Measurements from ENCODE around the gene EML4.

EML4 gene

DNA sequence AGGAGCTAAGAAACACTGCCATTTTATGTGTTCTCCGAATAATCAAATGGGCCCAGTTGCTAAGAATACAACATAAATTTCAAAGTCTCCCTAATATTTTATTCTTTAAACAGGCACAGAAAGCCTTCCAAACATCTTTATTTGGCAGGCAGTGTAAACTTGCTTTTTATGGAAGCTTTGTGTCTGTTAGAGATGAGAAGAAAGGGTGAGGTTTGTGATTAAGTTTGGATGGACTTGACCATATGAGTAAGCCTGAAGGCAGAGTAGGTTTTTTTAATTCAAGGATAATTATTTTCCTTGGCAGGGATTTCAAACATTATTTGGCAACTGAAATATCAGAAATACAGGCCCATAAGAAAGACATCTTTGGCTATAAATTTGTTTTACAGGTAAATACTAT, 129.0 kb downstream of the EML4 start:
- TF ChIP-seq, protein P1, sequence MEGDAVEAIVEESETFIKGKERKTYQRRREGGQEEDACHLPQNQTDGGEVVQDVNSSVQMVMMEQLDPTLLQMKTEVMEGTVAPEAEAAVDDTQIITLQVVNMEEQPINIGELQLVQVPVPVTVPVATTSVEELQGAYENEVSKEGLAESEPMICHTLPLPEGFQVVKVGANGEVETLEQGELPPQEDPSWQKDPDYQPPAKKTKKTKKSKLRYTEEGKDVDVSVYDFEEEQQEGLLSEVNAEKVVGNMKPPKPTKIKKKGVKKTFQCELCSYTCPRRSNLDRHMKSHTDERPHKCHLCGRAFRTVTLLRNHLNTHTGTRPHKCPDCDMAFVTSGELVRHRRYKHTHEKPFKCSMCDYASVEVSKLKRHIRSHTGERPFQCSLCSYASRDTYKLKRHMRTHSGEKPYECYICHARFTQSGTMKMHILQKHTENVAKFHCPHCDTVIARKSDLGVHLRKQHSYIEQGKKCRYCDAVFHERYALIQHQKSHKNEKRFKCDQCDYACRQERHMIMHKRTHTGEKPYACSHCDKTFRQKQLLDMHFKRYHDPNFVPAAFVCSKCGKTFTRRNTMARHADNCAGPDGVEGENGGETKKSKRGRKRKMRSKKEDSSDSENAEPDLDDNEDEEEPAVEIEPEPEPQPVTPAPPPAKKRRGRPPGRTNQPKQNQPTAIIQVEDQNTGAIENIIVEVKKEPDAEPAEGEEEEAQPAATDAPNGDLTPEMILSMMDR (IDR thresholded peaks at IDR 0.05) = no peak

DNA sequence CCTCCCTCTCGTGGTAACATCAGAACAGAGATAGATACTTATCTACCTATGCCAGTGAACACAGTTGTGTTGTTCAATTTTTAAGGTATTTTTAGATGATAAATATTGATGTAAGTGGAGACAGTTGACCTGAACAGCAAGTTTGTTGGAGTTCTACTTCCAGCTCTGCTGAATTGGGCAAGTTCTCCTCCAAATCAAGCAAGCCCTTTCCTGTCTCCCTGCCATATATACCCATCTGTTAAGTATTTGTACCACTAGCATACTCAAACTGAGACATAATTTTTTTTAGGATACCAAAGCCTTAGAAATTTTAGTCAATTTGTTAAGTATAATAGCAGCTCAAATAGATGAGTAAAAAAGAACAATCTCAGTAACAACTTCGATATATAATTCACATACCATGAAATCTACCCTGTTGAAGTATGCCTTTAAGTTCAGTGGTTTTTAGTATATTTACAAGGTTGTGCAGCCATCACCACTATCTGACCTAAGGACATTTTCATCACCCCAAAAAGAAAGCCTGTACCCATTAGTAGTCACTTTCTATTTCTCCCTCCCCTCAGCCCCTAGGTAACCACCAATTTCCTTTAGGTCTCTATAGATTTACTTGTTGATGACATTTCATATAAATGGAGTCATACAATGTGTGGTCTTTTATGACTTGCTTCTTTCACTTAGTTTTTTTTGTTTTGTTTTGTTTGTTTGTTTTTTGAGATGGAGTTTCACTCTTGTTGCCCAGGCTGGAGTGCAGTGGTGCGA, 130.0 kb downstream of the EML4 start:
- TF ChIP-seq, protein P1 (IDR thresholded peaks at IDR 0.05) = no peak

DNA sequence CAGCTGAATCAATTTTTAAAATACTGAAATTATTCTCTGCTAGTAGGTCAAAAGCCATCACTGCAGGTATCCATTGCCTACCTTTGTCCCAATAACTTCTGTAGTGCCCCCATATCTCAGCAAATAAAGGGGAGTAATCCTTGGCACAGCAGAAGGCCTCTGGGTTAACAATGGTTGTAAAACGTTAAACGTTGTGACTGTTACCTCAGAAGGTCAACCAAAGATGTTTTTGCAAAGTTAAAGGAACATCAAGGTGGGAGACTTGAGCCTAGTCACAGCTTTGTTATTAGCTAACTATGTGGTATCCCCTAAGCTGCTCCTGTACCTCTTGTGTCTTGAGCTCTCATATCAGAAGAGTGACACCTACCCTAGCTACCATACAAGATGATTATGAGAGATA, 131.4 kb downstream of the EML4 start:
- TF ChIP-seq, protein P1 (IDR thresholded peaks at IDR 0.05) = no peak

GRCh38 chr2:42303252-42303651, 134.1 kb downstream of the EML4 start:
- TF ChIP-seq, protein P1 (IDR thresholded peaks at IDR 0.05) = no peak

GRCh38 chr2:42304059-42304713, 135.0 kb downstream of the EML4 start:
- TF ChIP-seq, protein P1 (IDR thresholded peaks at IDR 0.05) = no peak

- TF ChIP-seq, protein P1 (IDR thresholded peaks at IDR 0.05) = no peak
Measured at GRCh38 chr2:42307180-42307579, 138.0 kb downstream of the EML4 start.

DNA sequence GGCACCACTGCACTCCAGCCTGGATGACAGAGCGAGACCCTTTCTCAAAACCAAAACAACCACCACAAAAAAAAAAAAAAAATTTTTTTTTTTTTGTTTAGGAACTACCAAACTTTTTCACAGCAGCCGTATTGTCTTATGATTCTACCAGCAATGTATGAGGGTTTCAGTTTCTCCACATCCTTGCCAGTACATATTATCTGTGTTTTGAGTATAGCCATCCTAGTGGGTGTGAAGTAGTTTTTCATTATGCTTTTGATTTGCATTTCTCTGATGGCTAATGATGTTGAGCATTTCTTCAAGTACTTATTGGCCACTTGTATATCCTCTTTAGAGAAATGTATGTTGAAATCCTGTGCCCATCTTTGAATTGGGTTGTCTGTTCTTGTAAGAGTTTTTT, 140.2 kb downstream of the EML4 start:
- TF ChIP-seq, protein P1 (IDR thresholded peaks at IDR 0.05) = no peak
